GM19351 (cell line): ENCODE measurements around the gene CPLX1.
"Not testable (repeated sequence)": the region's sequence is repeated elsewhere in the genome, so short reads cannot be mapped to it uniquely, and the experiment has no call there.

Experiments
- ATAC-seq: cut with Tn5 transposase; IDR thresholded peaks from one replicate; pipeline ENCODE4 v1.9.1; 2021; ENCODE audit warnings: mild to moderate bottlenecking, moderate library complexity; ENCODE audit not compliant: unreplicated experiment

CPLX1 gene

DNA sequence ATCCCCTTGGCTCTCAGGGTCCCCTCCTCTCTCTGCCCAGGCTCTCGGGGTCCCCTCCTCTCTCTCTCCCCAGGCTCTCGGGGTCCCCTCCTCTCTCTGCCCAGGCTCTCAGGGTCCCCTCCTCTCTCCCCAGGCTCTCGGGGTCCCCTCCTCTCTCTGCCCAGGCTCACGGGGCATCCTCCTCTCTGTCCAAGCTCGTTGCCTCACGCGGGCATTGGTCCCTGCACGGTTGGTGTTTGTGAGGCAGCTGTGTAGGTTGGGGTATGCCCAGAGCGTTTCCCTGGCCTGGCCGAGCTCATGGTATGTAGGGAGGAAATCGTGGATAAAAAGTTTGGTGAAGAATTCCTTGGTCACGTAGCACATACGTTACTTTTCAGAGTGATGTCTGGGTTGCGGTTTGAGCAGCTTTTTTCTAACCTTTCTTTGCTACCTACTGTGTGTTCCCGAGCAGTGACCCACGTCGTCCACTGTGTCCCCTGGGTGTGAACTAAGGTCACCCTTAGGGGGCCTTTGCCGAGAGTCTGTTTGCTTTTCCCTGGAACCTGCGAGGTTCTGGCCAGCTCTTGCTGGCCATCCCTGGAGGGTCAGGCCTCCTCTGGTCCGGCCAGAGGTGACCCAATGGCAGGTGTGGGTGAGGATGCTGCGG, 83.7 kb downstream of the CPLX1 start:
- peak; percentile 9 for ATAC-seq

DNA sequence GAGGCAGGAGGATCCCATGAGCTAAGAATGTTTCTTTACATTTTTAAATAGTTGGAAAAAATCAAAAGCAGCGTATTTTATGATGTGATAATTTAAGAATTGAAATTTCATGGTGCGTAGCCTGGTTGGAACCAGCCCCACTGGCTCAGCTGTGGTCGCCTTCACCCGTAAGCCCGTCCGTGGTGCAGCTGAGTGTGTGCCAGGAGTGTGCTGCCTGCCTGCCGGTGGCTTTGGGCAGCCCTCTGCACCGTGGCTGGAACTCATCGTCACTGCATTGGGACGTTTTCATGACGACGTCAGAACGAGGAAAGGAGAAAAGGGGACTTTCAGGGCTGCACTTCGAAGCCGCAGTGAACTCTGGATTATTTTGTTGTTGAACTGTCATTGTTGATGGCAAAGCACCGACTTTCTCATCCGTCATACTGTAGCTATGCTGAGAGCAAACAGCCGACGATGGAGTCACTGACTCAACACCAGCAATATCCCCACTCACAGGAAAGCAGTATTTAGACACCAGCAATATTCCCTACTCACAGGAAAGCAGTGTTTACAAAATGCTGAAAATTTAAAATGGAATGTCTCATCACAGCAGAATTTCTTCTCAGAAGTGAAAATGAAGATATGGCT, 85.2 kb downstream of the CPLX1 start:
- ATAC-seq: no peak

GRCh38 chr4:740011-740410, 85.9 kb downstream of the CPLX1 start:
- ATAC-seq: no peak

GRCh38 chr4:739569-739968, 86.4 kb downstream of the CPLX1 start:
- ATAC-seq: no peak

DNA sequence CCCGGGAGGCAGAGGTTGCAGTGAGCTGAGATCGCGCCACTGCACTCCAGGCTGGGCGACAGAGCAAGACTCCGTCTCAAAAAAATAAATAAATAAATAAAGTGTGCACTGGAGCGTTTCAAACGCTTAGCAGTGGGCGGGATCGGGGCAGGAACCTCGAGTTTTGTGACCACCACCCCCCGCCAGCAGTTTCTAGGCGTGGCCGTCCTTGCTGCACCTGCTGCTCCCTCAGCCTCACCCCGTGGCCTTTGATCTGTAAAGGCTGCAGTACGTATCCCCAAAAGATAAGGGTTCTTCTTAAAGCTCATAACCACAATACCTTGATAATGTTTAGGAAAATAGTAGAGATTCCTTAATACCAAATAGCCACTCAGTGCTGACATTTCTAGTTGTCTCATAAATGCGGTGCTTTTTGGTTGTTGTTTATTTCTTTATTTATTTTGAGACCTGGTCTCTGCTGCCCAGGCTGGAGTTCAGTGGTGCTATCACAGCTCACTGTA, 87.1 kb downstream of the CPLX1 start:
- no peak for ATAC-seq

DNA sequence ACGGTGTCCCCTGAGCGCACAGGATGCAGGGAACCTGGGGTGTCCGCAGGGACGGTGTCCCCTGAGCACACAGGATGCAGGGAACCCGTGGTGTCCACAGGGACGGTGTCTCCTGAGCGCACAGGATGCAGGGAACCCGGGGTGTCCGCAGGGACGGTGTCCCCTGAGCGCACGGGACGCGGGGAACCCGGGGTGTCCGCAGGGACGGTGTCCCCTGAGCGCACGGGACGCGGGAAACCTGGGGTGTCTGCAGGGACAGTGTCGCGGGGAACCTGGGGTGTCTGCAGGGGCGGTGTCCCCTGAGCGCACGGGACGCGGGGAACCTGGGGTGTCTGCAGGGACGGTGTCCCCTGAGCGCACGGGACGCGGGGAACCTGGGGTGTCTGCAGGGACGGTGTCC, 89.4 kb downstream of the CPLX1 start:
- not testable (repeated sequence) for ATAC-seq

GRCh38 chr4:735583-735982, 90.3 kb downstream of the CPLX1 start:
- ATAC-seq: no peak
